ENCODE measurements around the gene TRMT11. TPM values are rescaled to one million over a fixed set of nuclear protein-coding genes. Genes with fewer than 3 reads are reported as not detected.

TRMT11 gene
- polyA plus RNA-seq, 1 of the 3 experiments (the other 2 are of a cell fraction) = 15.0 TPM

- Histone ChIP-seq H3K9me3 (no peaks in the 10 kb centered on the region), H3K36me3 (replicated peaks in 1 of 2; ENCODE audit: control insufficient read depth in 1 of 2, insufficient read depth in 2 of 2, low read length in 1 of 2) (no peaks in the 10 kb centered on the region), H4K20me1 (ENCODE audit: insufficient read depth) (no peaks in the 10 kb centered on the region), H3K4me1 (ENCODE audit: control insufficient read depth in 1 of 2, insufficient read depth in 2 of 2, low read depth in 1 of 2, low read length in 1 of 2) (peaks cover 0 to 19% of the 10 kb centered on the region in 2 experiments; a peak in 1 of 4 replicates), H3K9me2 (no peaks in the 10 kb centered on the region), H3K79me2 (ENCODE audit: insufficient read depth) (no peaks in the 10 kb centered on the region), H3K27me3 (ENCODE audit: insufficient read depth) (no peaks in the 10 kb centered on the region), H3K4me3 (ENCODE audit: low read depth in 2 of 2, low read length in 1 of 2) (no peak overlapping the region), H3K9ac (no peak overlapping the region), H2AFZ (ENCODE audit: low read depth) (no peak overlapping the region), H3F3A (replicated peaks; ENCODE audit: insufficient read depth) (peaks cover 9% of the 10 kb centered on the region), H3K4me2 (no peak overlapping the region), H3K27ac (ENCODE audit: low read depth in 2 of 2, low read length in 1 of 2) (no peak overlapping the region)
- WGBS (ENCODE audit: low lambda C conversion rate) = 86% methylated on average over 10 of the region's 10 CpGs
- DNase-seq = no peak
- ChIA-PET POLR2A (no interaction called here), CTCF (interaction anchor here (2.0 to 3.5 kb wide), 2 partner anchors 10 to 14 kb away, joined by 8 to 11 read pairs; partner anchors contain the start of gene HINT3)
- TF ChIP-seq FOSL2 (IDR thresholded peaks at IDR 0.05; ENCODE audit: borderline replicate concordance, low read depth) (no peak), RXRA (IDR thresholded peaks at IDR 0.05; ENCODE audit: borderline replicate concordance, low read depth) (no peak), GATA2 (CRISPR knock-in tag; IDR thresholded peaks at IDR 0.05) (no peak), NFIC (IDR thresholded peaks at IDR 0.05; ENCODE audit: borderline replicate concordance) (no peak), YY1 (IDR thresholded peaks at IDR 0.05; ENCODE audit: low read depth) (no peak), ELF1 (IDR thresholded peaks at IDR 0.05) (no peak), EZH2phosphoT487 (IDR thresholded peaks at IDR 0.05; ENCODE audit: borderline replicate concordance, low read depth) (no peak), USF1 (IDR thresholded peaks at IDR 0.05; ENCODE audit: borderline replicate concordance, low read depth) (no peak), TCF12 (IDR thresholded peaks at IDR 0.05) (no peak), REST (IDR thresholded peaks at IDR 0.05; ENCODE audit: low read depth, low read length) (no peak), GABPA (IDR thresholded peaks at IDR 0.05; ENCODE audit: low read depth) (no peak), CTCF (IDR thresholded peaks at IDR 0.05) (no peak), MEF2A (IDR thresholded peaks at IDR 0.05; ENCODE audit: borderline replicate concordance, low read depth) (no peak), EP300 (IDR thresholded peaks at IDR 0.05; ENCODE audit: borderline replicate concordance in 1 of 2, low read depth in 1 of 2, low read length in 1 of 2) (no peak), JUND (IDR thresholded peaks at IDR 0.05) (no peak)
Measured at GRCh38 chr6:125942672-125943527, 43.4 kb upstream of the TRMT11 start.
